ENCODE measurements around the gene SPDYE2B.
"Not testable (repeated sequence)": the region's sequence is repeated elsewhere in the genome, so short reads cannot be mapped to it uniquely, and the experiment has no call there.

The SPDYE2B gene

GRCh38 chr7:102649924-102650323, at the start of gene SPDYE2B:
SPDYE2B (plus strand) TSS chr7:102650319; CDS start chr7:102652349, 2,030 bp downstream.
- not testable (repeated sequence) for DNase-seq

GRCh38 chr7:102602317-102602716, 47.8 kb upstream of the SPDYE2B start:
- not testable (repeated sequence) for DNase-seq

GRCh38 chr7:102604431-102605145, 45.5 kb upstream of the SPDYE2B start:
- not testable (repeated sequence) for DNase-seq

- not testable (repeated sequence) for DNase-seq
Observed at GRCh38 chr7:102606848-102607247, 43.3 kb upstream of the SPDYE2B start.

- DNase-seq, result not testable (repeated sequence)
Observed at GRCh38 chr7:102609734-102610133, 40.4 kb upstream of the SPDYE2B start.

- DNase-seq, result not testable (repeated sequence)
Observed at GRCh38 chr7:102610441-102610840, 39.7 kb upstream of the SPDYE2B start.

GRCh38 chr7:102611013-102611674, 39.0 kb upstream of the SPDYE2B start:
- DNase-seq, result not testable (repeated sequence)

GRCh38 chr7:102611675-102612325, 38.3 kb upstream of the SPDYE2B start:
- not testable (repeated sequence) for DNase-seq

GRCh38 chr7:102613575-102614345, 36.4 kb upstream of the SPDYE2B start:
- not testable (repeated sequence) for DNase-seq

GRCh38 chr7:102614346-102614697, 35.8 kb upstream of the SPDYE2B start:
- DNase-seq, result not testable (repeated sequence)

- DNase-seq, result not testable (repeated sequence)
Observed at GRCh38 chr7:102614873-102615272, 35.2 kb upstream of the SPDYE2B start.

- DNase-seq, result not testable (repeated sequence)
Observed at GRCh38 chr7:102615930-102616329, 34.2 kb upstream of the SPDYE2B start.

- not testable (repeated sequence) for DNase-seq
Observed at GRCh38 chr7:102616507-102617125, 33.5 kb upstream of the SPDYE2B start, which contains the start of gene RASA4. RASA4 (minus strand) TSS chr7:102616756; CDS start chr7:102616689, 67 bp downstream.

- not testable (repeated sequence) for DNase-seq
Observed at GRCh38 chr7:102618122-102618521, 32.0 kb upstream of the SPDYE2B start.

- not testable (repeated sequence) for DNase-seq
Observed at GRCh38 chr7:102627271-102627904, 22.7 kb upstream of the SPDYE2B start.

GRCh38 chr7:102630622-102631021, 19.5 kb upstream of the SPDYE2B start:
- not testable (repeated sequence) for DNase-seq

GRCh38 chr7:102634299-102634698, 15.8 kb upstream of the SPDYE2B start:
- DNase-seq, result not testable (repeated sequence)

GRCh38 chr7:102635354-102635753, 14.8 kb upstream of the SPDYE2B start:
- DNase-seq, result not testable (repeated sequence)

GRCh38 chr7:102636956-102637355, 13.2 kb upstream of the SPDYE2B start:
- not testable (repeated sequence) for DNase-seq

GRCh38 chr7:102638848-102639247, 11.3 kb upstream of the SPDYE2B start:
- DNase-seq, result not testable (repeated sequence)

- not testable (repeated sequence) for DNase-seq
Observed at GRCh38 chr7:102642691-102643090, 7.4 kb upstream of the SPDYE2B start, which contains the start of gene UPK3BL1. UPK3BL1 (minus strand) TSS chr7:102642791; CDS start chr7:102642741, 50 bp downstream.

Measured in DMS53 (cell line).